DMS 273 (cell line): Measurements from ENCODE around the gene FAAH.
A peak's percentile ranks its signal among the peaks of the same experiment; 100 is the strongest.
"Not testable (repeated sequence)": the region's sequence is repeated elsewhere in the genome, so short reads cannot be mapped to it uniquely, and the experiment has no call there.

ENCODE experiments used
- DNase-seq: peaks from one replicate; lab custom pipeline; 2025; ENCODE audit not compliant: unreplicated experiment; lab: John Stamatoyannopoulos, UW

FAAH gene

GRCh38 chr1:46394108-46394871 lies at the start of gene FAAH:
FAAH (plus strand) TSS chr1:46394317; CDS start chr1:46394349, 32 bp downstream.
- DNase-seq = peak; percentile 94

- DNase-seq = no peak
Observed at GRCh38 chr1:46344481-46344880, 49.6 kb upstream of the FAAH start.

GRCh38 chr1:46345281-46345680 lies 48.8 kb upstream of the FAAH start:
- no peak for DNase-seq

- DNase-seq = no peak
Observed at GRCh38 chr1:46352363-46352762, 41.8 kb upstream of the FAAH start.

- not testable (repeated sequence) for DNase-seq
Observed at GRCh38 chr1:46355920-46356319, 38.2 kb upstream of the FAAH start.

GRCh38 chr1:46362158-46362557 lies 32.0 kb upstream of the FAAH start:
- DNase-seq = no peak

- peak; percentile 15 for DNase-seq
Observed at GRCh38 chr1:46363121-46363520, 31.0 kb upstream of the FAAH start.

GRCh38 chr1:46364612-46365011 lies 29.5 kb upstream of the FAAH start:
- no peak for DNase-seq

- DNase-seq = not testable (repeated sequence)
Observed at GRCh38 chr1:46365796-46366195, 28.3 kb upstream of the FAAH start.

GRCh38 chr1:46367072-46367471 lies 27.0 kb upstream of the FAAH start:
- DNase-seq = no peak

GRCh38 chr1:46367701-46368100 lies 26.4 kb upstream of the FAAH start:
- not testable (repeated sequence) for DNase-seq

GRCh38 chr1:46368791-46369190 lies 25.3 kb upstream of the FAAH start:
- DNase-seq = no peak

GRCh38 chr1:46369542-46370213 lies 24.4 kb upstream of the FAAH start:
- no peak for DNase-seq

- no peak for DNase-seq
Observed at GRCh38 chr1:46370214-46370633, 23.9 kb upstream of the FAAH start.

- DNase-seq = no peak
Observed at GRCh38 chr1:46372431-46372830, 21.7 kb upstream of the FAAH start.

- DNase-seq = no peak
Observed at GRCh38 chr1:46379996-46380395, 14.1 kb upstream of the FAAH start.

- DNase-seq = no peak
Observed at GRCh38 chr1:46380508-46380907, 13.6 kb upstream of the FAAH start.

- no peak for DNase-seq
Observed at GRCh38 chr1:46393510-46393909, 607 bp upstream of the FAAH start.

- no peak for DNase-seq
Observed at GRCh38 chr1:46394872-46395465, 852 bp downstream of the FAAH start.

- DNase-seq = no peak
Observed at GRCh38 chr1:46396441-46397398, 2.6 kb downstream of the FAAH start.

- DNase-seq = no peak
Observed at GRCh38 chr1:46399307-46399706, 5.2 kb downstream of the FAAH start.
